GM21423 (cell line): ENCODE measurements around the gene A2ML1.
"Not testable (repeated sequence)": the region's sequence is repeated elsewhere in the genome, so short reads cannot be mapped to it uniquely, and the experiment has no call there.

ENCODE experiments used
- ATAC-seq: cut with Tn5 transposase; IDR thresholded peaks from one replicate; pipeline ENCODE4 v1.9.1; 2021; ENCODE audit warnings: mild to moderate bottlenecking, moderate library complexity; ENCODE audit not compliant: unreplicated experiment

Gene A2ML1

DNA sequence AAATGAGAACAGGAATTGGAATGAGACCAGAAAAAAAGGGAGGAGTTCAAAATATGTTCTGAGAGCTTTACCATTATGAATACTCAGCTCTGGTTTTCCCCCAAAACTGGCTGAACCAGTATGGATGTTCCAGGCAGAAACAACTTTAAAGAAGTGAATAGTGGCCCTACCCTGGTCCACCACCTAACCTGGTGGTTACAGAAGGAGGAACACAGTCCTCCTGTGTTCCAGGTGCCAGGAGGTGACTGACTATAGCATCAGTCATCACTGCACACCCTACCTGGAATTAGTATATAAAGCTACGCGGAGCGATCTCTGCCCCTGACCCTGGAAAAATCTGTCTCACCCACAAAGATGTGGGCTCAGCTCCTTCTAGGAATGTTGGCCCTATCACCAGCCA is at the start of gene A2ML1:
Gene A2ML1, plus strand, starts transcription at position 324 of the 400 bp plus-strand sequence. Its CDS starts 31 bp downstream, at position 355.
- ATAC-seq: no peak

DNA sequence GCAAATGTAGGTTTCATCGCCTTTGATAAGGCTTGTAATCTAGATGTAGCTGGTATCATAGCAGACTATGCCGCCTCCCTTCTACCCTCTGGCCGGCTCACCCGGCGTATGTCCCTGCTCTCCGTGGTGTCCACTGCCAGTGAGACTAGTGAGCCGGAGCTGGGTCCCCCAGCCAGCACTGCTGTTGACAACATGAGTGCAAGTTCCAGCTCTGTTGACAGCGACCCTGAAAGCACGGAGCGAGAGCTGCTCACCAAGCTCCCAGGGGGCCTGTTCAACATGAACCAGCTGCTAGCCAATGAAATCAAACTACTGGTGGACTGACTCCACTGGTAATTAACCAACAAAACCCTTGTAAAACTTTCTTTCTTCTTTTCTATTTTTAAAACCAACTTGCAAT is 49.0 kb upstream of the A2ML1 start:
- no peak for ATAC-seq

GRCh38 chr12:8779281-8779680 is 43.1 kb upstream of the A2ML1 start:
- no peak for ATAC-seq

DNA sequence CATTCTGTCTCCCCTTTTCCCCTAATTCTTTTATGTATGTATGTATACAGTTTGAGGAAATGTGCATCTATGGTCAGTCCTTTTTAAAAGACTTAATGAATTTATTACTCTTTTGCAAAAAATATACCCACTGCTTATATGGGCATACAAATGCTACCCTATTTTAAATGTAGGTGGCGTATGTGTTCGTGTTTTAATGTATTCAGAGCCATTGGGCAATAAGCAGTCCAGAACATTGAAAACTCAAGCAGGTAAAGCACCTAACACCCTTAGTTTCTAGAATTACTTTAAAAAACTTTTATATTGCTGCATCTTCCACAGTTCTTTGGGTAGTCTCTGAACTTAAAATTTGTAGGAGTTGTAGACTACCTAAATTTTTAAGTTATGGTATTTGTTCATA is 42.6 kb upstream of the A2ML1 start:
- ATAC-seq: no peak

DNA sequence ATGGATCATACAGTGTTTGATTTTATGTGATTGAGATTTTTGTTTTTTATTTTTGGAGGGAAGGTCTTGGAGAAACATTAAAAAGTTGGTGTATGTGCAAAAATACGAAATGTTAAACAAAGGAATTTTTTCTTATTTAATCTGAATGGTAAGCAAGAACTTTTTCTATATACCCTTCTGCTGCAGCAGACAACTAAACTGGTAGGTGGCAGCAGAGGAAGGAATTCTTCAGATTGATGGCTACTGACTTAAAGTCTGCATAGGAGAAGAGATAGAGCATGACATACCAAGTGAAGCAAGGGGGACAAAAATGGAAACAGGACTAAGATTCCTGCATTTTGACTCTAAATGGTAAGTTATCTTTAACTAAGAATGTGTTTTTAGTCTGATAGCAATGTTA is 42.0 kb upstream of the A2ML1 start:
- ATAC-seq: no peak

DNA sequence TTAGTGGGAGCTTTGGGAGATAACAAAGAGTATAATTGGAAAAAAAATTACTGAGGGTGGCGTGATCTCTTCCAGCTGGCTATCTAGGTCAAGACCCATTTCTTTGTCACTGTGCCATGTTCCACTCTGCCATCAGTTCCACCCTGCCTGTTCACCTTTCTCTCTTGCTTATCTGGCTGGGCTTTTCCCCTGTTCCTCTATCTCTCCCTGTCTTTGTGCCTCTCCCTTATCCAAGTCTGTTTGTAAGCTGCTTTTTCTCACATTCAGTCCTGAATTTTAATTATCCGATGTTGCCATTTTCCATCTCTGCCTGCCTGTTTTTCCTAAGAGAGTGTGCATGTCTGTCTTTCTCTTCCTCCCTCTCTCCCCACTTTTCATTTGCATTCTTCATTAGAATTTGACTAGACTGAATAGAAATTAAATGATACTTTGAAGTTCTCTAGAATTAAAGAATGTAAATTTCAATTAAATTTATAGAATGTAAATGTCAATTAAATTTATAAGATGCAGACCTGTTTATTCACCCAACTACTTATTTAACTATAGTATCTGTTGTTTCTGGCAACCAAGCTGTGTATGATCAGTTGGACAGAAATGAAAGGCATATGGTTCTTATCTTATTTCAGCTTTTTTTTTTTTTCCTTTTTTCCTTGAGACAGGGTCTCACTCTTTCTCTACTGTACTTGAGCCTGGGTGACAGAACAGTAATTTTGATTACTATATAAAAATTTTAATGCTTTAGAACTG is 40.9 kb upstream of the A2ML1 start:
- no peak for ATAC-seq

DNA sequence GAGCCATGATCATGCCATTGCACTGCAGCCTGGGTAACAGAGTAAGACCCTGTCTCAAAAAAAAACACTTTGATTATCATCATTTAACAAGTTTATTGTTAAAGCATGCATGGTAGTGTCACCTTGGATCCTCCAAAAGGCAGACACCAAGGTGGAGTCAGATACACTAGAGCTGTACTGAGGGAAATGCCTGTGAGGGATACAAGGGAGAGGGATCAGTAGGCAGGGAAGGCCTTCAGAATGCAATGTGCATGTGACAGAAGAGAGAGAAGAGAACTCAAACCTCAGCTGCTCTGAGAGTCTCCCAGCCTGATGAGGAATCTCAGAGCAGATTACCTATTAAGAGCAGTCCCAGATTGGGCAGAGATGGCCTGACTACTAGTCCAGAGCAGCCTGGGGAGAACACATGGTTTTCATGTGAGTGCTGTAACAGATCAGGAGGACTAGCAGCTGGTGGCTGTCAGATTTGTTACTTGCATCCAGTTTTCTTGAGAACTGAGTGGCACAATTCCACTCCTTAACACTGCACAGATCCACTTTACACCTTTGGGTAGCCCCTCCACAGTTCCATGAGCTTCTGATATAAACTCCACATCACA is 38.0 kb upstream of the A2ML1 start:
- no peak for ATAC-seq

DNA sequence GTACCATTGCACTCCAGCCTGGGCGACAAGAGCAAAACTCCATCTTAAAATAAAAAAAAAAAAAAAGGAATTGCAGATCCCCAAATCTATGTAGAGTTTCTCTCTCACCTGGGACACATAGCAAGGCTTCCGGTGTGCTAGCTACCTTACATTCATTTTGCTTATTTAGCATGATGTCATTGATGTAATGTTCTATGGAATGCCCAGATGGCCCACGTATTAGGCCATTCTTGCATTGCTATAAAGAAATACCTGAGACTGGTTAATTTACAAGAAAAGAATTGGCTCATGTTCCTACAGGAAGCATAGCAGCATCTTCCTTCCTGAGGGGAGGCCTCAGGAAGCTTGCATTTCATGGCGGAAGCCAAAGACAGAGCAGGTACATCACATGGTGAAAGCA is 36.9 kb upstream of the A2ML1 start:
- ATAC-seq: no peak

- not testable (repeated sequence) for ATAC-seq
These were observed 35.2 kb upstream of the A2ML1 start for GRCh38 chr12:8787206-8787605.

DNA sequence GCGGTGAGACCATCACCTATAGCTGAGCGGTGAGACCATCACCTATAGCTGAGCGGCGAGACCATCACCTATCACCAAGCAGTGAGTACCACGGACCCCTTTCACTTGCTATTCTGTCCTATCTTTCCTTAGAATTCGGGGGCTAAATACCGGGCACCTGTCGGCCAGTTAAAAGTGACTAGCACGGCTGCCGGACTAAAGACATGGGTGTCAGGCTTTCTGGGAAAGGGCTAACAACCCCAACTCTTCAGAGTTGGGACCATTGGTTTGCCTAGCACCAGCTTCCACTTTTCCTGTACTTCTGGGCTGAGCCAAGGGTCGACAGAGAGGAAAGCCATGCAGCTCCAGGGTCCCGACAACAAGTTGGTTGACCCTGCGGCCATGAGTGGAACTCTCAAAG is 33.7 kb upstream of the A2ML1 start:
- ATAC-seq: not testable (repeated sequence)

DNA sequence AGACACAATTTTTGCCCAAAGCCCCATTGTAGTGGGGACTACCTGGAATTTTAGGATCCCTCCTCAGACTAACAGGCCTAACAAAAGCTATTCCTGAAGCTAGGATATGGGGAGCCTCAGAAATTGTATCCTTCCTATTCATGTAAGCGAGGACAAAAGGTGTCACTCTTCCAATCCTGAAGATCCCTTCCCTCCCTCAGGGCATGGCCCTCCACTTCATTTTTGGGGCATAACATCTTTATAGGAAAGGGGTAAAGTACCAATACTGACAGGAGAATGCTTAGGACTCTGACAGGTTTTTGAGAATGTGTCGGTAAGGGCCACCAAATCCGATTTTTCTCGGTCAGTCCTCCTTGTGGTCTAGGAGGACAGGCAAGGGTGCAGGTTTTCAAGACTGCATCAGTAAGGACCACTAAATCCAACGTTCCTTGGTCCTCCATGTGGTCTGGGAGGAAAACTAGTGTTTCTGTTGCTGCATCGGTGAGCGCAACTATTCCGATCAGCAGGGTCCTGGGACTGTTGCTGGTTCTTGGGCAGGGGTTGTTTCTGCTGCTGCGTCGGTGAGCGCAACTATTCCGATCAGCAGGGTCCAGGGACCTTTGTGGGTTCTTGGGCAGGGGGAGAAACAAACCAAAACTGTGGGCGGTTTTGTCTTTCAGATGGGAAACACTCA is 32.9 kb upstream of the A2ML1 start:
- ATAC-seq: not testable (repeated sequence)

DNA sequence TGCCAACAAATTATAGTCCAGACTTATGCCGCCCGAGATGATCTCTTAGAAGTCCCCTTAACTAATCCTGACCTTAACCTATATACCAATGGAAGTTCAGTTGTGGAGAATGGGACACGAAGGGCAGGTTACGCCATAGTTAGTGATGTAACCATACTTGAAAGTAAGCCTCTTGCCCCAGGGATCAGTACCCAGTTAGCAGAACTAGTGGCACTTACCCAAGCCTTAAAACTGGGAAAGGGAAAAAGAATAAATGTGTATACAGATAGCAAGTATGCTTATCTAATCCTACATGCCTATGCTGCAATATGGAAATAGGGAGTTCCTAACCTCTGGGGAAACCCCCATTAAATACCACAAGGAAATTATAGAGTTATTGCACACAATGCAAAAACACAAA is 29.2 kb upstream of the A2ML1 start:
- not testable (repeated sequence) for ATAC-seq

- not testable (repeated sequence) for ATAC-seq
These were observed 27.8 kb upstream of the A2ML1 start for GRCh38 chr12:8794611-8795010.

- ATAC-seq: no peak
These were observed 25.4 kb upstream of the A2ML1 start for GRCh38 chr12:8796831-8797626.

DNA sequence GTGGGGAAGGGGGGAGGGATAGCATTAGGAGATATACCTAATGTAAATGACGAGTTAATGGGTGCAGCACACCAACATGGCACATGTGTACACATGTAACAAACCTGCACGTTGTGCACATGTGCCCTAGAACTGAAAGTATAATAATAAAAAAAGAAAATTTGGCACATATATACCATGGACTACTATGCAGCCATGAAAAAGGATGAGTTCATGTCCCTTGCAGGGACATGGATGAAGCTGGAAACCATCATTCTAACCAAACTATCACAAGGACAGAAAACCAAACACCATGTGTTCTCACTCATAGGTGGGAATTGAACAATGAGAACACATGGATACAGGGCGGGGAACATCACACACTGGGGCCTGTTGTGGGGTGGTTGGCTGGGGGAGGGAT is 21.2 kb upstream of the A2ML1 start:
- ATAC-seq: not testable (repeated sequence)

DNA sequence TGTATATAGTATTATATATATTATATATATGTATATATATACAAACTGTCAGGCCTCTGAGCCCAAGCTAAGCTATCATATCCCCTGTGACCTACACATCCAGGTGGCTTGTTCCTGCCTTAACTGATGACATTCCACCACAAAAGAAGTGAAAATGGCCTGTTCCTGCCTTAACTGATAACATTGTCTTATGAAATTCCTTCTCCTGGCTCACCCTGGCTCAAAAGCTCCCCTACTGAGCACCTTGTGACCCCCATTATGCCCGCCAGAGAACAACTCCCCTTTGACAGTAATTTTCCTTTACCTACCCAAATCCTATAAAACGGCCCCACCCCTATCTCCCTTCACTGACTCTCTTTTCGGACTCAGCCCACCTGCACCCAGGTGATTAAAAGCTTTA is 17.6 kb upstream of the A2ML1 start:
- ATAC-seq: not testable (repeated sequence)

GRCh38 chr12:8805487-8805886 is 16.9 kb upstream of the A2ML1 start:
- ATAC-seq: not testable (repeated sequence)

GRCh38 chr12:8807084-8807483 is 15.3 kb upstream of the A2ML1 start:
- not testable (repeated sequence) for ATAC-seq

- not testable (repeated sequence) for ATAC-seq
These were observed 12.3 kb upstream of the A2ML1 start for GRCh38 chr12:8810112-8810511.

- no peak for ATAC-seq
These were observed 8.7 kb upstream of the A2ML1 start for GRCh38 chr12:8813572-8814357.
